Breast epithelium (tissue), 4 donors: ENCODE measurements around the gene AP3M1. TPM values are rescaled to one million over a fixed set of nuclear protein-coding genes. Genes with fewer than 3 reads are reported as not detected.
A peak's percentile ranks its signal among the peaks of the same experiment; 100 is the strongest.
"Not testable (repeated sequence)": the region's sequence is repeated elsewhere in the genome, so short reads cannot be mapped to it uniquely, and the experiment has no call there.

Experiments
- DNase-seq, 2 donors: peaks; one replicate each; pipeline ENCODE4 v3.0.0-alpha.2; 2019; ENCODE audit warnings: low spot score in 2 of 2
- H3K27ac ChIP-seq, 2 donors: fragments of 200-600 bp; sonication (generic) in 1 of 2; one replicate each; pipeline ENCODE4 v1.5.1; 2016 to 2019; ENCODE audit warnings: mild to moderate bottlenecking in 1 of 2
- H3K27me3 ChIP-seq, 2 donors: fragments of 200-600 bp; sonication (generic) in 1 of 2; one replicate each; pipeline versions ENCODE4 v1.5.1 to v1.6.0; 2017 to 2019; ENCODE audit warnings: control low read depth in 1 of 2, mild to moderate bottlenecking in 1 of 2
- H3K36me3 ChIP-seq: fragments of 200-600 bp; one replicate; pipeline ENCODE4 v1.5.1; 2019
- H3K4me1 ChIP-seq, 2 donors: fragments of 200-600 bp; sonication (generic); one replicate each; pipeline ENCODE4 v1.5.1; 2016 to 2019; ENCODE audit warnings: control low read depth in 1 of 2
- H3K4me3 ChIP-seq, 3 donors: fragments of 200-600 bp; sonication (generic); 1 replicate in 2 of 3; 2 replicates in 1 of 3; pipeline ENCODE4 v1.5.1; 2016 to 2019; ENCODE audit warnings: mild to moderate bottlenecking in 3 of 3, moderate library complexity in 2 of 3
- H3K9me3 ChIP-seq, 2 donors: fragments of 200-600 bp; sonication (generic) in 1 of 2; one replicate each; pipeline ENCODE4 v1.5.1; 2016 to 2019; ENCODE audit warnings: control low read depth in 1 of 2
- CTCF ChIP-seq, 3 donors: fragments of 450-650 bp; IDR thresholded peaks; one replicate each; pipeline ENCODE4 v1.5.1; 2016 to 2017; ENCODE audit warnings: antibody characterized with exemption in 3 of 3, mild to moderate bottlenecking in 3 of 3, moderate library complexity in 3 of 3
- POLR2A ChIP-seq: fragments of 450-650 bp; IDR thresholded peaks from one replicate; pipeline ENCODE4 v1.6.1; 2016; ENCODE audit warnings: antibody characterized with exemption, mild to moderate bottlenecking, moderate library complexity
- POLR2AphosphoS5 ChIP-seq, 3 donors: sonication (generic); formaldehyde crosslinking; IDR thresholded peaks; one replicate each; pipeline ENCODE4 v1.6.1; 2017; ENCODE audit warnings: antibody characterized with exemption in 3 of 3
- intact Hi-C: fragments of 100-400 bp; cut with DNase I; formaldehyde crosslinking; loops from one replicate; pipeline ENCODE4 v1.15.1; 2023; ENCODE audit warnings: low total_unique reads
- total RNA-seq, 3 donors: library from RNA; depleted of rRNA; stranded (reverse); fragments of >200 nt; gene quantifications; one replicate each; pipeline ENCODE4 v1.1.0, GENCODE V29; 2016

AP3M1 gene
- total RNA-seq, 3 donors from 2014 or later: 22.3 to 38.1 (median 23.2) TPM

DNA sequence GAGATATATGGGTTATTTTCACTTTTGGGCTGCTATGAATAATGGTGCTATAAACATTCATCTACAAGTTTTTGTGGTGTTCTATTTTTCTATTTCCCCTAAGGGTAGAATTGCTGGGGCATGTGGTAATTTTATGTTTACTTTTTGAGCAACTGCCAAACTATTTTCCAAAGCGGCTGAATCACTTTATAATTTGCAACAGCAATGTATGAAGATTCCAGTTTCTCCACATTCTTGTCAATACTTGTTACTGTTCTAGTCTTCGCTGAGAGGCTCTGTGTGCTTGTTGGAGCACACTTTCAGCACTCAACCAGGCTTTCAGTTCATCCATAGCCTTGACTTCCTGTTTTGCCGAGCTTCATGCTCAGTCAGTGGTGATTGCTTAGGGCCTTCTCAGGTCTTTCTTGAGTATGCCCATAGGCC lies 39.4 kb upstream of the AP3M1 start:
- H3K36me3 ChIP-seq: no peaks in the 10 kb centered on the region
- intact Hi-C loops: no loop called here
- TF ChIP-seq POLR2AphosphoS5 (IDR thresholded peaks at IDR 0.05) (peak in 2 of 3 donors; percentile 26 to 74), POLR2A (no peak), CTCF (IDR thresholded peaks at IDR 0.05) (no peak)
- peak overlapping the region; percentile 83 to 92 for H3K27ac ChIP-seq
- H3K4me1 ChIP-seq: peaks cover 0 to 6% of the 10 kb centered on the region in 2 donors
- DNase-seq: peak in 1 of 2 donors; percentile 64
- no peaks in the 10 kb centered on the region for H3K27me3 ChIP-seq
- no peaks in the 10 kb centered on the region for H3K9me3 ChIP-seq
- H3K4me3 ChIP-seq: peak overlapping the region in 2 of 3 donors; percentile 27 to 30

DNA sequence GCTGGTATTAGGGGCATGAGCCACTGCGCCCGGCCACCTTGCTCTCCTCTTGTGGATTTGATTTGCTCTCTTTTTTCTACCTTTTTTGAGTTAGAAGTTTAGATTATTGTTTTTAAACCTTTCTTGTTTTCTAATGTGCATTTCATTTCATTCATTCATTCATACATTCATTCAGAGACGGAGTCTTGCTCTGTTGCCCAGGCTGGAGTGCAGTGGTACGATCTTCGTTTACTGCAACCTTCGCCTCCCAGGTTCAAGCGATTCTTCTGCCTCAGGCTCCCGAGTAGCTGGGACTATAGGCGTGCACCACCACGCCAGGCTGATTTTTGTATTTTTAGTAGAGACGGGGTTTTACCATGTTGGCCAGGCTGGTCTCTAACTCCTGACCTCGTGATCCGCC lies 38.0 kb upstream of the AP3M1 start:
- H3K9me3 ChIP-seq, H3K4me1 ChIP-seq, DNase-seq, intact Hi-C loops, H3K36me3 ChIP-seq, H3K27me3 ChIP-seq, H3K4me3 ChIP-seq: not testable (repeated sequence)
- H3K27ac ChIP-seq: peak overlapping the region in 1 of 2 donors; percentile 92

DNA sequence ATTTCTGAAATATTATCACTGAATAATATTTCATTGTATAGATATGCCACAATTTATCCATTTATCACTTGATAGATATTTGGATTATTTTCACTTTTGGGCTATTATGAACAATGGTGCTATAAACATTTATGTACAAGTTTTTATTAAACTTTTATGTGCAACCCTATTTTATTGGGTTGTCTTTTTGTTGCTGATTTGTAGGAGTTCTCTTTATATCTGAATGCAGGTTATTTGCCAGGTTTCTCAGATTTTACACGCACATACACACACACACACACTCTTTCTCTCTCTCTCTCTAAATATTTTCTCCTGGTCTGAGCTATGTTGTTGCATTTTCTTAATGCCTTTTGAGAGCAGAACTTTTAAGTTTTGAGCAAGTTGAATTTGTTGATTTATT lies 36.6 kb upstream of the AP3M1 start:
- no peak overlapping the region for H3K27ac ChIP-seq
- no peak overlapping the region for H3K4me3 ChIP-seq
- TF ChIP-seq POLR2AphosphoS5 (IDR thresholded peaks at IDR 0.05) (no peak), CTCF (IDR thresholded peaks at IDR 0.05) (no peak), POLR2A (no peak)
- no peak for DNase-seq
- H3K9me3 ChIP-seq: no peaks in the 10 kb centered on the region
- no peaks in the 10 kb centered on the region for H3K36me3 ChIP-seq
- intact Hi-C loops: no loop called here
- no peaks in the 10 kb centered on the region for H3K27me3 ChIP-seq
- H3K4me1 ChIP-seq: peaks cover 0 to 6% of the 10 kb centered on the region in 2 donors

- no peak overlapping the region for H3K27ac ChIP-seq
- no peaks in the 10 kb centered on the region for H3K27me3 ChIP-seq
- no peaks in the 10 kb centered on the region for H3K36me3 ChIP-seq
- no peaks in the 10 kb centered on the region for H3K9me3 ChIP-seq
- no peak overlapping the region for H3K4me3 ChIP-seq
- no peak for DNase-seq
- intact Hi-C loops: no loop called here
- TF ChIP-seq POLR2A (no peak), CTCF (IDR thresholded peaks at IDR 0.05) (no peak), POLR2AphosphoS5 (IDR thresholded peaks at IDR 0.05) (no peak)
- H3K4me1 ChIP-seq: peaks cover 0 to 6% of the 10 kb centered on the region in 2 donors
Measured at GRCh38 chr10:74186678-74187077, 36.0 kb upstream of the AP3M1 start.

DNA sequence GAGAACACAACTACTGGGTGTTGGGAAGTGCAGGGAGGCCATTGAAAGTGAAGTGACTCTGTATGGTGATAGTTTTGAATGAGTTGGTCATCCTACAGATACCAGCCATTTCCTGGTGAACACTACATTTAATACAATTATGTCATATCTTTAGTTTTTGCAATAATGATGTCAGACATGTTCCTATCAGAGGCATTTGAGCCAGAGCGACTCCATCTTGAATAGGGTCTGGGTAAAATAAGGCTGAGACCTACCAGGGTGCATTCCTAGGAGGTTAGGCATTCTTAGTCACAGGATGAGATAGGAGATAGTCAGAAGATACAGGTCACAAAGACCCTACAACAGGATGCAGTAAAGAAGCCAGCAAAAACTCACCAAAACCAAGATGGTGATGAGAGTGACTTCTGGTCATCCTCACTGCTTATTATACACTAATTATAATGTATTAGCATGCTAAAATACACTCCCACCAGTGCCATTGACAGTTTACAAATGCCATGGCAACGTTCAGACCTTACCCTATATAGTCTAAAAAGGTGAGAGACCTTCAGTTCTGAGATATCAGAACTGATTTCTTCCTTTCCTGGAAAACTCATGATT lies 28.6 kb upstream of the AP3M1 start:
- TF ChIP-seq CTCF (IDR thresholded peaks at IDR 0.05) (no peak), POLR2A (no peak), POLR2AphosphoS5 (IDR thresholded peaks at IDR 0.05) (no peak)
- peaks cover 0 to 7% of the 10 kb centered on the region in 2 donors for H3K4me1 ChIP-seq
- no peaks in the 10 kb centered on the region for H3K27me3 ChIP-seq
- intact Hi-C loops: no loop called here
- H3K36me3 ChIP-seq: no peaks in the 10 kb centered on the region
- H3K9me3 ChIP-seq: no peaks in the 10 kb centered on the region
- H3K4me3 ChIP-seq: no peak overlapping the region
- no peak for DNase-seq
- H3K27ac ChIP-seq: no peak overlapping the region
